Ishikawa (cell line): ENCODE results near the gene STXBP4.

ENCODE experiments used
- CREB1 ChIP-seq: IDR thresholded peaks from 2 replicates; pipeline ENCODE4 v1.6.1; 2012; ENCODE audit warnings: low read depth
- EGR1 ChIP-seq: IDR thresholded peaks from 2 replicates; pipeline ENCODE4 v1.6.1; 2012
- EP300 ChIP-seq: IDR thresholded peaks from 2 replicates; pipeline ENCODE4 v1.6.1; 2012; ENCODE audit warnings: borderline replicate concordance
- NFIC ChIP-seq: IDR thresholded peaks from 2 replicates; pipeline ENCODE4 v1.6.1; 2012
- RAD21 ChIP-seq: IDR thresholded peaks from 2 replicates; pipeline ENCODE4 v1.6.1; 2012; ENCODE audit warnings: low read depth
- REST ChIP-seq: IDR thresholded peaks from 2 replicates; pipeline ENCODE4 v1.6.1; 2012; ENCODE audit warnings: low read depth, mild to moderate bottlenecking
- TAF1 ChIP-seq: IDR thresholded peaks from 2 replicates; pipeline ENCODE4 v1.6.1; 2012; ENCODE audit warnings: low read depth, mild to moderate bottlenecking
- TEAD4 ChIP-seq: IDR thresholded peaks from 2 replicates; pipeline ENCODE4 v1.6.1; 2012
- YY1 ChIP-seq: IDR thresholded peaks from 2 replicates; pipeline ENCODE4 v1.6.1; 2012; ENCODE audit warnings: low read depth

GRCh38 chr17:54974759-54975158, 6.2 kb downstream of the STXBP4 start:
- TF ChIP-seq RAD21 = no peak
- no peak for TF ChIP-seq REST
- no peak for TF ChIP-seq EGR1
- TF ChIP-seq TAF1 = no peak
- no peak for TF ChIP-seq YY1
- no peak for TF ChIP-seq EP300
- no peak for TF ChIP-seq CREB1
- no peak for TF ChIP-seq NFIC
- no peak for TF ChIP-seq TEAD4
